ENCODE results near the gene RABGAP1L.
A peak's percentile ranks its signal among the peaks of the same experiment; 100 is the strongest.

The RABGAP1L gene

DNA sequence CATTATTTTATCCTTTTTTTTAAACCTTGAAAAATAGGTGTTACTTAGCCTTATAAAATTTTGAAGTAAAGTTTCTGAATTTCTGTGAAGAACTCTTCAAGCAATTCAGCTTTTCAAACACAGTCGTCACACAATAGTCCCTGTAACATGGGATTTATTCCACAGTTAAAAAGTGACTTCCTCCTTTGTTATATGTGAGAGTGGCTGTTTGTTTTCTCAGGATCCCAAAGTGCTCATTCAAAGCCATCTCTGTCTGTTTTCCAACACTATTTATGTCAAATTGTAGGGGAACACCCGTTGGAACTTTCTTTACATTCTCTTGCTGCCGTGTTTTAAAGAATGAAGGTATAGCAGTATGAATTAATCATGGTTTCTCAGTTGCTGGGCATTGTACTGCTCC lies 207.6 kb downstream of the RABGAP1L start (continued):
- no peak for TF ChIP-seq ZNF501 (tag by site-specific recombination; IDR thresholded peaks at IDR 0.05)

DNA sequence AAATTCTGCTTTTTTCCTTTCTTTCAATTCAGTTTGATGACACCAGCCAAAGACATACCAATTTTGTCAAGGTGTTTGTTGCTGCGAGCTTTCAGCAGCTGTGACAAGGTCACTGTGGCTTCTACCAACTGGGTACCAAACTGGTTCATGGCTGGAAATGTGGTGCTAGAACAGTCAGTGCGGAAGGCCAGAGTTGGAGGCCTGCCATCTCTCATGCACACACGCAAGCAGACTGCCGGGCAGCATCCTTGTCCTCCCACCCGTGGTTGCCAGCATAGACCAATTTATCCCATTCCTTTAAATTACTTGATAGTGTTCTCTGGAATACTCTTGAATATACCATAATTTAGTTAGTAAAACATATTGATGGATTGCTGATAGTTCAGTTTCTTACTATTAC lies 208.6 kb downstream of the RABGAP1L start:
- TF ChIP-seq ZNF843 (tag by site-specific recombination; IDR thresholded peaks at IDR 0.05) (no peak), ZNF664 (tag by site-specific recombination; IDR thresholded peaks at IDR 0.05) (no peak), KLF8 (tag by site-specific recombination; IDR thresholded peaks at IDR 0.05) (no peak), ZNF214 (tag by site-specific recombination; IDR thresholded peaks at IDR 0.05; ENCODE audit: borderline replicate concordance) (no peak), ZNF37A (tag by site-specific recombination; IDR thresholded peaks at IDR 0.05) (no peak), GLI2 (tag by site-specific recombination; IDR thresholded peaks at IDR 0.05; ENCODE audit: borderline replicate concordance, low read depth) (no peak), ZNF707 (tag by site-specific recombination; IDR thresholded peaks at IDR 0.05) (no peak), ZNF830 (tag by site-specific recombination; IDR thresholded peaks at IDR 0.05; ENCODE audit: low read depth) (no peak), ZNF654 (tag by site-specific recombination; IDR thresholded peaks at IDR 0.05; ENCODE audit: low read depth) (no peak), ZNF560 (tag by site-specific recombination; IDR thresholded peaks at IDR 0.05; ENCODE audit: borderline replicate concordance) (no peak), ZBTB48 (tag by site-specific recombination; IDR thresholded peaks at IDR 0.05) (no peak), ZSCAN30 (tag by site-specific recombination; IDR thresholded peaks at IDR 0.05) (no peak), ZNF274 (IDR thresholded peaks at IDR 0.05; ENCODE audit: low read length) (no peak), ZNF274 (tag by site-specific recombination; IDR thresholded peaks at IDR 0.05; ENCODE audit: borderline replicate concordance) (no peak), ZNF747 (tag by site-specific recombination; IDR thresholded peaks at IDR 0.05) (no peak), ZNF175 (tag by site-specific recombination; IDR thresholded peaks at IDR 0.05) (no peak), WT1 (tag by site-specific recombination; IDR thresholded peaks at IDR 0.05) (no peak), MYNN (tag by site-specific recombination; IDR thresholded peaks at IDR 0.05; ENCODE audit: borderline replicate concordance) (no peak), ZNF660 (tag by site-specific recombination; IDR thresholded peaks at IDR 0.05) (no peak)
- TF ChIP-seq, protein P1, sequence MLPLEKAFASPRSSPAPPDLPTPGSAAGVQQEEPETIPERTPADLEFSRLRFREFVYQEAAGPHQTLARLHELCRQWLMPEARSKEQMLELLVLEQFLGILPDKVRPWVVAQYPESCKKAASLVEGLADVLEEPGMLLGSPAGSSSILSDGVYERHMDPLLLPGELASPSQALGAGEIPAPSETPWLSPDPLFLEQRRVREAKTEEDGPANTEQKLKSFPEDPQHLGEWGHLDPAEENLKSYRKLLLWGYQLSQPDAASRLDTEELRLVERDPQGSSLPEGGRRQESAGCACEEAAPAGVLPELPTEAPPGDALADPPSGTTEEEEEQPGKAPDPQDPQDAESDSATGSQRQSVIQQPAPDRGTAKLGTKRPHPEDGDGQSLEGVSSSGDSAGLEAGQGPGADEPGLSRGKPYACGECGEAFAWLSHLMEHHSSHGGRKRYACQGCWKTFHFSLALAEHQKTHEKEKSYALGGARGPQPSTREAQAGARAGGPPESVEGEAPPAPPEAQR (tag by site-specific recombination; IDR thresholded peaks at IDR 0.05), result no peak
- TF ChIP-seq, protein P2, sequence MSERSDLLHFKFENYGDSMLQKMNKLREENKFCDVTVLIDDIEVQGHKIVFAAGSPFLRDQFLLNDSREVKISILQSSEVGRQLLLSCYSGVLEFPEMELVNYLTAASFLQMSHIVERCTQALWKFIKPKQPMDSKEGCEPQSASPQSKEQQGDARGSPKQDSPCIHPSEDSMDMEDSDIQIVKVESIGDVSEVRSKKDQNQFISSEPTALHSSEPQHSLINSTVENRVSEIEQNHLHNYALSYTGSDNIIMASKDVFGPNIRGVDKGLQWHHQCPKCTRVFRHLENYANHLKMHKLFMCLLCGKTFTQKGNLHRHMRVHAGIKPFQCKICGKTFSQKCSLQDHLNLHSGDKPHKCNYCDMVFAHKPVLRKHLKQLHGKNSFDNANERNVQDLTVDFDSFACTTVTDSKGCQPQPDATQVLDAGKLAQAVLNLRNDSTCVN (tag by site-specific recombination; optimal IDR thresholded peaks at IDR 0.05), result no peak
- ChIA-PET CTCF (no interaction called here), POLR2A (no interaction called here)
- no peaks in the 10 kb centered on the region for H3K4me1 ChIP-seq (ENCODE audit: control insufficient read depth, insufficient read depth, low read length)
- H3K9me3 ChIP-seq (ENCODE audit: control insufficient read depth, insufficient read depth, low read depth, low read length), result no peaks in the 10 kb centered on the region
- H3K4me3 ChIP-seq (ENCODE audit: low read depth, low read length), result no peak overlapping the region
- H3K36me3 ChIP-seq (ENCODE audit: control insufficient read depth in 2 of 2, insufficient read depth in 1 of 2, low read length in 2 of 2), result no peaks in the 10 kb centered on the region
- no peak overlapping the region for H3K27ac ChIP-seq (ENCODE audit: extremely low read depth, low read depth, low read length)

DNA sequence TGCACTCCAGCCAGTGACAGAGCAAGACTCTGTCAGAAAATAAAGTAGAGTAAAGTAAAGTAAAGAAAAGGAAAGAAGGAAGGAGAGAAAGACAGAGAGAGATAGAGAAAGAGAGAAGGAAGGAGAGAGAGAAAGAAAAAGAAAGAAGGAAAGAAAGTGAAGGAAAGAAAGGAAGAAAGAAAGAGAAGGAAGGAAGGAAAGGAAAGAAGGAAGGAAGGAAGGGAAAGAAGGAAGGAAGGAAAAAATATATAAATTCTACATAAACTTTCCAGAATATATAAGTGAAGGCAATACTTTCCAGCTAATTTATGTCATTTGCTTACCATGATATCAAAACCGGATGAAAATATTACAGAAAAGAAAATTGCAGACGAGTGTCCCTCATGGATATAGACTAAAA lies 216.7 kb downstream of the RABGAP1L start:
- CTCF ChIA-PET, result interaction anchor here (0.7 kb wide), 1 partner anchor 241 kb away, joined by 6 read pairs; no protein-coding TSS in a partner anchor
- H3K4me3 ChIP-seq (ENCODE audit: low read depth, low read length), result no peak overlapping the region
- POLR2A ChIA-PET, result no interaction called here

More for the DNA sequence above, 216.7 kb downstream of the RABGAP1L start:
- H3K27ac ChIP-seq (ENCODE audit: extremely low read depth, low read depth, low read length), result no peak overlapping the region
- H3K9me3 ChIP-seq (ENCODE audit: control insufficient read depth, insufficient read depth, low read depth, low read length), result no peaks in the 10 kb centered on the region
- no peak for TF ChIP-seq ZNF2 (tag by site-specific recombination; IDR thresholded peaks at IDR 0.05)
- no peak for TF ChIP-seq MEIS1 (CRISPR knock-in tag; IDR thresholded peaks at IDR 0.05; ENCODE audit: borderline replicate concordance)
- TF ChIP-seq PRDM1 (tag by site-specific recombination; IDR thresholded peaks at IDR 0.05), result peak; percentile 70
- no peak for TF ChIP-seq RBAK (tag by site-specific recombination; IDR thresholded peaks at IDR 0.05)
- TF ChIP-seq ZNF366 (tag by site-specific recombination; conservative IDR thresholded peaks at IDR 0.05), result peak; percentile 65
- no peaks in the 10 kb centered on the region for H3K4me1 ChIP-seq (ENCODE audit: control insufficient read depth, insufficient read depth, low read length)
- no peaks in the 10 kb centered on the region for H3K36me3 ChIP-seq (ENCODE audit: control insufficient read depth in 2 of 2, insufficient read depth in 1 of 2, low read length in 2 of 2)

Data from HEK293 (cell line).